GM21360 (cell line): Measurements from ENCODE around the gene HDDC3.

Experiments used
- ATAC-seq: cut with Tn5 transposase; IDR thresholded peaks from one replicate; pipeline ENCODE4 v1.9.1; 2021; ENCODE audit warnings: mild to moderate bottlenecking, moderate library complexity; ENCODE audit not compliant: unreplicated experiment

Gene HDDC3, protein sequence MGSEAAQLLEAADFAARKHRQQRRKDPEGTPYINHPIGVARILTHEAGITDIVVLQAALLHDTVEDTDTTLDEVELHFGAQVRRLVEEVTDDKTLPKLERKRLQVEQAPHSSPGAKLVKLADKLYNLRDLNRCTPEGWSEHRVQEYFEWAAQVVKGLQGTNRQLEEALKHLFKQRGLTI

DNA sequence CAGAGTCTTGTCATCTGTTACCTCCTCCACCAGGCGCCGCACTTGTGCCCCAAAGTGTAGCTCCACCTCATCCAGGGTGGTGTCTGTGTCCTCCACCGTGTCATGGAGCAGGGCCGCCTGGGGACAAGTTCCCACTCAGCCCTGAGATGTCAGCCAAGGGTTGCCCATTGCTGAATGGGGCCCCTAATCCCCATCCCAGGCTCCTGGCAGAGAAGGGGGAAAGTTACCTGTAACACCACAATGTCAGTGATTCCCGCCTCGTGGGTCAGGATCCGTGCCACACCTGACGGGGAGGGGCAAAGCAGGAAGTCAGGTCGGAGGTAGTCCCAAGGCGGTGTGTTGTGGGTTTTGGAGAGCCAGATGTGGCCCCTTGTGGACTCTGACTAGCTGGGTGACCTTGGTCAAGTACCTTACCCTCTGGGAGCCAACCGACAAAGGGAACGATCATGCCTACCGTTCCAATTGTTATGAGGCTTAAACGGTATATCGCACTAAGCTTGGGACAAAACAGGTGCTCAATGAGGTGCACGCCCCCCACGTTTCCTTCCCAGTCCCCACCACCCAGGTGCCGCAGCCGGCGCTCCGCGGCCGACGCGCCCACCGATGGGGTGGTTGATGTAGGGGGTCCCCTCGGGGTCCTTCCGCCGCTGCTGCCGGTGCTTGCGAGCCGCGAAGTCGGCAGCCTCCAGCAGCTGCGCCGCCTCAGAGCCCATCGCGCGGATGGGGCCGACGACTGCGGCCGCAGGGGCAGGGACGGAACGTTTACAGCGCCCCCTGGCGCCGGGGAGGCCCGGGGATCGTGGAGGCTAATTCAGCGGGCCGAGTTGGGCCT, at the start of gene HDDC3:
Gene HDDC3 (minus strand): TSS at position 722 of the 832 bp plus-strand sequence. CDS start 9 bp downstream, at position 713.
- peak; percentile 40 for ATAC-seq

DNA sequence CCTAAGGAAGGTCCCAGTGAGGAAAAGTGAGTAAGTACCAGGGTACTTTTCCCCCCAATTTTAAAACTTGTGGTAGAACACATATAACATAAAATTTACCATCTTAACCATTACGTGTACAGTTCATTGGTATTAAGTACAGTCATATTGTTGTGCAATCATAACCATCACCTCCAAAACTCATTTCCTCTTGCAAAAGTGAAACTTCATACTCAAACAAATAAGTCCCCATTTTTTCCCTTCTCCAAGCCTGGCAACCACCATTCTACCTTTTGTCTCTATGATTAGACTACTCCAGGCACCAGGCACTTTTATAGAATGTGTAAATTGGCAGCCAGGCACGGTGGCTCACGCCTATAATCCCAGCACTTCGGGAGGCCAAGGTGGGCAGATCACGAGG, 49.8 kb upstream of the HDDC3 start:
- no peak for ATAC-seq

DNA sequence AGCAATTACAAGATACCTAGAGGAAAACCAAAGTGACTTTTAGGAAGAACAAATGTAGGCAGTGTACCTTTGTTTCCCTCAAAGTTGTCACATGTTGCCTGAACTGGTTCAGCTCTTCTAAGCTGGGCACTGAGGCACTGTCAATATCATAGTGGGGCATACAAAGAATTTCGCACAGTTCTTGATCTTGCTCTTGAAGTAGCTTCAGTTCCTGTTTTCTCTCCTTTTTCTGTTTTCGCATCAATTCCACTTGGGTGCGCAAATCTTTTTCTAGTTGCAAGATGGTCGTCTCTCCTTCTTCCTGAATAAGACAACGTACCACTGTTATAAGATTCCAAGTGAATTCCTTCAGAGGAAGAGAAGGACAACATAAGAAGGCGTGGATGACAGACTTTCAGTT, 49.3 kb upstream of the HDDC3 start:
- ATAC-seq, result no peak

DNA sequence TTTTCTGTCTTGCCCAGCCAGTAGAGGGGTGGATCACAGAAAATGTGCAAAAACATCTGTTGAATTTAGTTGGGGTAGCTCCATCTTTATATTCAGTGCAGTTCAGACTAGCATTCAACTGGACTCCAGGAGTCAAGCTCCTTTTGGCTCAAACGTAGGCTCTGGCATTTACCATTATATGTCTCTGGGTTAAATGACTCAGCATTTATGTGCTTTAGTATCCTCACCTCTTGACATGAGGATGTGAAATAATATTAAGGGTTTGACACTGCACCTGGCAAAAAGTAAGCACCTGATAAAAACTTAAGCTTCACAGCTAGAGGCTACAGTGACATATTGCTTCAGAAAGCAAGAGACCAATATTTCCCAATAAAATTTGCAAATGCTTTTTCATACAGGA, 47.2 kb upstream of the HDDC3 start:
- no peak for ATAC-seq

DNA sequence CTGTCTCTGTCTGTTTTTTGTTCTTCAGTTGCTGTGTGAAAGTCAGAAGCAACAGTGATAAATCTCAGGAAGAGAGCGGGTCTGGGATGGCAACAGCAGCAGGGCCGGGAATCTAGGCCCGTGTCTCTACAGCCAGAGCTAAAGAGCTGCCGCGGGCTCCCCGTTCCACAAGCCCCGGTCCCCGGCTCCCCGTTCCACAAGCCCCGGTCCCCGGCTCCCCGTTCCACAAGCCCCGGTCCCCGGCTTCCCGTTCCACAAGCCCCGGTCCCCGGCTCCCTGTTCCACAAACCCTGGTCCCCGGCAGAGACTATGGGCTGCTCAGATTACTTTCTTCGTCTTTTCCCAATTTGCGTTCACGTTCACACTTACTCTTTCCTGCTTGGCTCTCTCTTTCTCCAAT, 41.9 kb upstream of the HDDC3 start:
- ATAC-seq, result no peak

DNA sequence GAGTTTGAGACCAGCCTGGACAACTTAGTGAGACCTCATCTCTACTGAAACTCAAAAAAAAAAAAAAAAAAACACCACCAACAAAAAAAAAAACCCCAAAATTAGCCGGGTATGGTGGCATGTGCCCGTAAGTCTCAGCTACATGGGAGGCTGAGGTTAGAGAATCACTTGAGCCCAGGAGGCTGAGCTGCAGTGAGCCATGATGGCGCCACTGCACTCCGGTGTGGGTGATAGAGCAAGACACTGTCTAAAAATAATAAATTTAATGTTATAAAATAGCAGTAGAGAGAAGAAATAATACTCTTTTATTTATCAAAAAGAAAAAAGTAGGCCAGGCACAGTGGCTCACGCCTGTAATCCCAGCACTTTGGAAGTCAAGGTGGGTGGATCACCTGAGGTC, 39.8 kb upstream of the HDDC3 start:
- ATAC-seq, result no peak

DNA sequence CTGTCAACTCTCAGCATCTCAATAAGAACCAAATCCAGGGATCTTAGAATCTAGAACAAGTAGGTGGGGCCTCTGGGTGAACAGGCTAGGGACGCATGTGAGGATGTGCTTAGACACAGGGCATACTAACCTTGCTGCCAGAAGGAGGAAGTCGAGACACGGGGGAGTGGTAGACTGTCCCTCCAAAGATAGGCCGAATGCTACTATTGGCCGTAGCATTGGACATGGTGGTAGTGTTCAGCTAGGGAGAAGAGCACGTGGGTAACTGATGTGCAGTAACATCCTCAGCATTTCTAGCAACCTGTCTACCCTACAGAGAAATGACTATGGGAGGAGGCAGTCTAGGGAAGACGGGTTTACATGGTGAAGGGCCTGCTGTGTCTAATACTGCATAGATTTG, 37.9 kb upstream of the HDDC3 start:
- no peak for ATAC-seq

DNA sequence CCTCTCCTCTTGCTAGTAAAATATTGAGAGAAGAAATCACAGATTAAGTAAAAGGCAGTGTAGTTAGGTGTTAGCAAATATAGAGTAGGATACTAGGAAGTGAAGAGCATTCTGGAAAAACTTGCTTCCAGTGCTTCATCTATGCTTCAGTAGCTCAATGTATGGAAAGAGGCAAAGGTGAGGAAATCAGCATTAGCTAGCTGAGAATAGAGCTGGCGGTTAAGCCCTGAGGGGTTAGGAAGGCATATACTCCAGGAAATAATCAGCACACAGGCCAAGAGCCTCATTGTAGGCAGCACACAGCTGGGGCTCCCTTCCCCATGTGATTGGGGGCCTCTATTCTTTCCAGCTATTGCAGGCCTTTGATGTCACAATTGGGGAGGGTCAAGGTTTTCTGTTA, 36.1 kb upstream of the HDDC3 start:
- ATAC-seq, result no peak

DNA sequence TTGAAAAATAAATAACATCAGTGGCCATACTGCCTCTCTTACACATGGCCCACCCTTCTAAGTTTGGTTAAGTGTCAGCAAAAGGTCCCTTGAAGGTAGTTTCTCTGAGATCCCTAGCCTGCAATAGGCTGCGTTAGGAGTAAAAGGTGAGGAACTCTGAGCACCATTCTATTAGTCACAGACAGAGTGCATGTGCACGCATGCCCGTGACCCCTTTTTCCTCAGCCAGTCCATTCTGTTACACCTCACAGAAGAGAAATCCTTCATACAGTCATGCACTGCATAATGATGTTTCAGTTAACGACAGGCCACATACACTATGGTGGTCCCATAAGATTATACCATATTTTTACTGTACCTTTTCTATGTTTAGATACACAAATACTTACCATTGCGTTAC, 34.9 kb upstream of the HDDC3 start:
- ATAC-seq, result no peak

DNA sequence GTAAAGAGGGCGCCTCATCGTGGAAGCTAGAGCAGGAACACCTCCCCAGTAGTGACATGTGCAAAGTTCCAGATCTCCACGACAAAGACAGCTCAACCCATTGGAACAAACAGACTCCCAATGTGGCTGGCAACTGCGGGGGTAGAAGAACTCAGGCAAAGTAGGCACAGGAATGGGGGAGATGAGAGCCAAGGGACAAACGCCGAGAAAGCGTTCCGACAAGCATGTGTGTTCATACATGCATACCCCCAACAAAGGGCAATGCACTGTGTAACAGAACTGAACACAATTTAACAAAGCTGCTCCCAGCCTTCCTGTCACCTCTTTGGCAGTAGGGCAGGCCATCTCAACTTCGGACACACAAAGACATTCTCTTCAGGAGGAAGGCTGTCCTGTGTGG, 33.9 kb upstream of the HDDC3 start:
- ATAC-seq, result no peak

DNA sequence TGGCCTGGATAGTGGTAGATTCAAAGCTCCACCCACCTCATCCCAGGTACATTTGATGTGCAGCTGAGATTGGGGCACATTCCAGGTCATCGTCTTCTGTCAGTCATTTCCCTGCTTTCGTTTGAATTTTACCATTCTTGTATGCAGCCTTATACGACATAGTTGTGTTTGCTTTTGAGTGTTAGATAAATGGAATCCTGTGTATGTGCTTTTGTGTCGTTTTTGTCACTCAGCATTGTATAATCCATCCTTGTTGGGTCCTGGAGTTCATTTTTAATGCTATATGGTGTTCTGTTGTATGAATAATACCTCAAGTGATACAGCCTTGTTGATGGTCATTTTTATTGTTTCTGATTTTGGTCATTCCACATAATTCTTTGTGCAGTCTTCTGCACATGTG, 29.7 kb upstream of the HDDC3 start:
- ATAC-seq, result no peak

DNA sequence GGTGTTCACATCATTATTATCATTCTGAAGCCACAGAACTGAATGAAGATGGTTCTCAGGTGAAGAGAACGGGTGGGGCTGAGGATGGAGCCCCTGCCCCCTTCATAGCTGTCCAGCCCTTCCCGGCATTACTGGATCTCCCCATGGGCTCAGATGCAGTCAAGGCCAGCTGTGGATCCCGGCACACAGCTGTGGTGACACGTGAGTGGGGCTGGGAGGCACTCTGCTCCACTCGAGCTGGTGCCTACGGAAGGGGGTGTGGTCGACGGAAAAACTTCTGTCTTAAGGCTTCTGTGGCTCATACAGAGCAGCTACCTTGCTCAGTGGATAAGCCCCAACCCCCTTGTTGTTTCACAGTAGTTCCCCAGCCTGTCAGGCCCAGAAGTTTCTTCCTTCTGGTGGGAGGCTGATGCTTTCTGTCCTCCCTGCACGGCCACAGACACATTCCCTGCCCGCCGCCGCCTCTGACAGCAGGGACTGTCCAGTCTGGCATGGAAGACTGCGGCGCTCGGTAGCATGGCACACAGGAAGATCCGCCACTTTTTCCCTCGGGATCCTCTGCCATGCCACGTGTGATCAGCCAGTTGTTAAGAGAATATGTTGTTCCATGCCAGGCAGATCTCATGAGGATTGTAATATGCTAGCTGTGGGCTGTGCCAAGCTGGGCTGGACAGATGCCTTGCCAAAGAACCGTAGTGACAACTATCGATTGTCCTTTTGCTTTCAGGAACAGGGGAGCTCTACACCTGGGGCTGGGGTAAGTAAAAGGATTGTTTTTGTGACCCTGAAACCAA, 28.1 kb upstream of the HDDC3 start:
- no peak for ATAC-seq

DNA sequence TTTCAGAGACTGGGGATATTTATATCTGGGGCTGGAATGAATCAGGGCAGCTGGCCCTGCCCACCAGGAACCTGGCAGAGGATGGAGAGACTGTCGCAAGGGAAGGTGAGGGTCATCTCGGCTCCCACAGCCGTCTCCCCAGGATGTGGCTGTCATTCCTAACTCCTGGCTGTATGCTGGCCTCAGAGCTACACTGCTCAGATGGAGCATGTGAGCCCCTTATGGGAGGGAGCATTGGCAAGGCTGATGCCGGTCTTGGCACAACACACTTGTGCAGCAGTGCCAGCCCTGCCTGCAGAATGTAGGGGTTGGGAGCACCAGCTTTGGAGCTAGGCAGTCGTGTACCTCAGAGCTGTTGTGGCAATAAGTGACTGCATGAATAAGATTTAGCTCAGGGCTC, 27.5 kb upstream of the HDDC3 start:
- ATAC-seq, result no peak

DNA sequence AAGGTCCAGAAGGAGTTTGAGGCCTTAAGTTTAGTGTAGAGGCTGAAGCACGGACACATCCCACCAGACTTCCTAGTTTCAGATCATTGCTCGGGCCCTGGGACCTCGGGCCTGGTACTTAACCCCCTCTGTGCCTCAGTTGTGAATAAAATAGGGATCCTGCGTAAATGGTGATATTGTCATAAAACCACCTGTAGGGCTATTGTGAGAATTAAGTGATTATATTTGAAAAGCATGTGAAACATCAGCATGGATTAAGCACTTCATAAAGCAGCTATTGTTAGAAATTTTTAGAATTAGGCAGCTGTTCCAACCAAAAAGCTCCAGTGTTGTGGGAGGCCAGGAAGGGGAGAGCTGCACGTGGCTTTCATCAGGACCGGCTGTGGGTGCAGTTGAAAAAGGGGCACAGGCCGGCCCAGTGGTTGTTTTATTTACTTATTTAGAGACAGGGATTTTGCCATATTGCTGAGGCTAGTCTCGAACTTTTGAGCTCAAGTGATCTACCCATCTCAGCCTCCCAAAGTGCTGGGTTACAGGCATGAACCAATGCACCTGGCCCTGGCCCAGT, 26.8 kb upstream of the HDDC3 start:
- ATAC-seq, result no peak

DNA sequence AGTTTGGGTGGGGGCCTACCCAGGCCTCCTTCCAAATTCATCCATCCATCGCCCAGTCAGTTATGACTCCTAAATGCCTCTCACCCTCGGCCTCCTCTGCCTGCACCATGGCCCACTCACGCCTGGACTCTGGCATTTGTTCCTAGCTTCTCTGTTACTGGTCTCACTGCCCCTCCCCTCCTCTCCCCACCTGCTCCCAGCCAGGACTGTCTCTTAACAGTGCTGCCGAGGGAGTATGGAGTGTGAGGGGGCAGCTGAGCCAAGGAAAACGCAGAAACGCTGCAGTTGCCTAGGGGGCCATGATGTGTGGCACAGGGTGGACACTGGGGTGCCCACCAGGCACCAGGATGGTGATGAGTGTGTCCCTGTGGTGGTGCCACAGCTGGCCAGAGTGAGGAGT, 25.4 kb upstream of the HDDC3 start:
- no peak for ATAC-seq

DNA sequence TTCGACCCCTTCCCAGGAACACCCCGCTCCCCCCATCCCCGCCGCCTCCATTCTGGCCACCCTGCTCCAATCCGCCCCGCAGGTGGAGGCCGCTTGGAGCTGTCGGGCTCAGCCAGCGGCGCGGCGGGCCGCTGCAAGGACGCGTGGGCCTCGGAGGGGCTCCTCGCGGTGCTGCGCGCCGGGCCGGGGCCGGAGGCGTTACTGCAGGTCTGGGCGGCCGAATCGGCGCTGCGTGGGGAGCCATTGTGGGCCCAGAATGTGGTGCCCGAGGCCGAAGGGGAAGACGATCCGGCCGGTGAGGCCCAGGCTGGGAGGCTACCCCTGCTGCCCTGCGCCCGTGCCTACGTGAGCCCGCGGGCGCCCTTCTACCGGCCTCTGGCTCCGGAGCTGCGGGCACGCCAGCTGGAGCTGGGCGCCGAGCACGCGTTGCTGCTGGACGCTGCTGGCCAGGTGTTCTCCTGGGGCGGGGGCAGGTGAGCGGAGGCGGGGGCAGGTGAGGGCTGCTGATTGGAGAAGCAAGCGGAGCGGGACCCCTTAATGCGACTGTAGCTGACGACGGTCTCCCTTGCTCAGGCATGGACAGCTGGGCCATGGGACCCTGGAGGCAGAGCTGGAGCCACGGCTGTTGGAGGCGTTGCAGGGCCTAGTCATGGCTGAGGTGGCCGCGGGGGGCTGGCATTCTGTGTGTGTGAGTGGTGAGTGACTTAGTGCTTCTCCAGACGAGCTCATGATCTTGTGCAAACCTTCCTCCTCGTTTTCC, 24.9 kb upstream of the HDDC3 start:
- ATAC-seq, result no peak

DNA sequence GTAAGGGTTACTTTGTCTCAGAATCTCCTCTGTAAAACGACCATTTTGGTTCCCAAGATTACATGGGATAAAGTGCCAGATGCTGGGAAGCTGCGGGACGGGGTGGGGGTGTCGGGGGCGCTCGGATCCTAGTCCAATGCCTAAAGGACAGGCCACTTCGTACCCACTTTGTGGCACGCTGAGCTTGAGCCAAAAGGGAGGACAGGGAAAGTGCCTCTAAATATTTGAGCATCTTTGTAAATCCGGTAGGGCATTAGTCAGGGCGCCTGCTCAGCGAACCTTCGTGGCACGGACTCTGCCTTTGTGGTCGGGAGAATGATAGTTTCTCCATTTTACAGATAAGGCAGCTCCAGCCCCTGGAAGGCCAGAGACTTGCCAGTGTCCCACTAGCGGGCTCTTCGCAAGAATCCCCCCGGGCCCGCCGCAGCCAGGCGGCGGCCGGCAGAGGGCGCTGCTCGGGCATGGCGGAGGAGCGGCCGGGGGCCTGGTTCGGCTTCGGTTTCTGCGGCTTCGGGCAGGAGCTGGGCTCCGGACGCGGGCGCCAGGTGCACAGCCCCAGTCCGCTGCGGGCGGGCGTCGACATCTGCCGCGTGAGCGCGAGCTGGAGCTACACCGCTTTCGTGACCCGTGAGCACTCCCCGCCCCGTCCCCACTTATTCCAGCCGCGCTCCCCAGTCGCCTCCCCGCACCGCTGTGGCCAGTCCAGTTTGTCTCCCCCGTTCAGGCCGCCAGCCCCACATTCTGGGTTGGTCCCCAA, 24.1 kb upstream of the HDDC3 start:
- ATAC-seq, result peak; percentile 22

DNA sequence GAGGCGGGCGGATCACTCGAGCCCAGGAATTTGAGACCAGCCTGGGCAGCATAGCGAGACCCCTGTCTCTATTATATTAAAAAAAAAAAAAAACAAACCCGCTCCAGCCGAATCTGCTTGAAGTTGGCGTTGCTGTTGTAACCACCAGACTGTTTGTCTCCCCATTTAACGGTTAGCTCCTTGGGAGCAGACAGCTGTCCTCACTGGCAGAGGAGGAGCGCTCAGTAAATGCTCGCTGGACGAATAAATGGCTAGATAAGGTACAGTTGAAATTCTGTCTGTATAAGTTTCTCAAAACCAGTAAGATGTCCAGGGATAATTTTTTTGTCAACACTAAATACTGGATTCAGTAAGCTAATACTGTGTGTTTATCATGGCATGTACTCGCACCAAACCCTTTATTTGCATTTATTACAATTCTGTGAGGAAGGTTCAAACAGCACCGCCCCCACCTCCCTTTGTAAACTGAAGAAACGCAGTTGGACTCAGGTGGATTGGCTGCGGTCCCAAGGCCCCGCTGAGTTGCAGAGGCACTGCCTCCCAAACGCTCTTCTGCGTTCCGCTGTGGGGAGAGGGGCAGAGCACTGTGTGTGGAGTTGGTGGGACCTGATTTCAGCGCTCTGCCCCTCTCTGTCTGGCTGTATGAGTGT, 23.4 kb upstream of the HDDC3 start:
- ATAC-seq, result no peak
